Liver (tissue), 9 donors: ENCODE data around the gene C19orf12. TPM values are rescaled to one million over a fixed set of nuclear protein-coding genes. Genes with fewer than 3 reads are reported as not detected.

Experiments
- DNase-seq: peaks from one replicate; pipeline ENCODE4 v3.0.0-alpha.2; 2017; ENCODE audit warnings: low spot score
- H3K27ac ChIP-seq, 2 donors: one replicate each; pipeline ENCODE4 v1.7.0; 2013; ENCODE audit warnings: inconsistent platforms in 2 of 2, low read length in 2 of 2, control low read depth in 1 of 2, low read depth in 1 of 2, mild to moderate bottlenecking in 1 of 2
- H3K27me3 ChIP-seq, 4 donors: one replicate each; pipeline versions ENCODE4 v1.6.1 to v1.7.0; 2013; ENCODE audit warnings: low read length in 3 of 4, inconsistent platforms in 1 of 4, mild to moderate bottlenecking in 1 of 4, moderate library complexity in 1 of 4; ENCODE audit not compliant: control insufficient read depth in 4 of 4, insufficient read depth in 4 of 4
- H3K36me3 ChIP-seq, 4 donors: one replicate each; pipeline versions ENCODE4 v1.6.1 to v1.7.0; 2013; ENCODE audit warnings: low read length in 3 of 4, mild to moderate bottlenecking in 3 of 4, low read depth in 1 of 4, moderate library complexity in 1 of 4; ENCODE audit not compliant: control insufficient read depth in 4 of 4, insufficient read depth in 3 of 4
- H3K4me1 ChIP-seq, 4 donors: one replicate each; pipeline versions ENCODE4 v1.6.1 to v1.7.0; 2013; ENCODE audit warnings: low read length in 3 of 4, mild to moderate bottlenecking in 3 of 4, moderate library complexity in 1 of 4; ENCODE audit not compliant: control insufficient read depth in 4 of 4, insufficient read depth in 4 of 4
- H3K4me3 ChIP-seq, 3 donors: one replicate each; pipeline versions ENCODE4 v1.6.1 to v1.7.0; 2013; ENCODE audit warnings: low read length in 3 of 3, control low read depth in 1 of 3, low read depth in 1 of 3, mild to moderate bottlenecking in 1 of 3
- H3K9ac ChIP-seq, 2 donors: one replicate each; pipeline ENCODE4 v1.7.0; 2013; ENCODE audit warnings: low read length in 2 of 2, mild to moderate bottlenecking in 2 of 2, moderate library complexity in 2 of 2, control low read depth in 1 of 2, low read depth in 1 of 2
- H3K9me3 ChIP-seq, 4 donors: one replicate each; pipeline versions ENCODE4 v1.6.1 to v1.7.0; 2013; ENCODE audit warnings: low read length in 3 of 4; ENCODE audit not compliant: control insufficient read depth in 4 of 4
- ATF3 ChIP-seq: IDR thresholded peaks from 2 replicates; pipeline ENCODE4 v1.6.1; 2016; ENCODE audit warnings: antibody characterized with exemption
- CTCF ChIP-seq: fragments of 150-350 bp; IDR thresholded peaks from 2 replicates; pipeline ENCODE4 v1.5.1; 2017; ENCODE audit warnings: improper control_type of control experiment, low read depth, low read length; ENCODE audit not compliant: missing input control
- EGR1 ChIP-seq, 2 donors: IDR thresholded peaks; 2 replicates each; pipeline ENCODE4 v1.6.1; 2016 to 2018; ENCODE audit warnings: antibody characterized with exemption in 2 of 2, low read depth in 2 of 2
- FOXA1 ChIP-seq: IDR thresholded peaks from 2 replicates; pipeline ENCODE4 v1.6.1; 2016; ENCODE audit warnings: antibody characterized with exemption
- FOXA2 ChIP-seq: IDR thresholded peaks from 2 replicates; pipeline ENCODE4 v1.6.1; 2016; ENCODE audit warnings: antibody characterized with exemption
- GABPA ChIP-seq, 2 donors: IDR thresholded peaks in 1 of 2; conservative IDR thresholded peaks in 1 of 2; 2 replicates each; pipeline ENCODE4 v1.6.1; 2016; ENCODE audit warnings: antibody characterized with exemption in 2 of 2, mild to moderate bottlenecking in 1 of 2, moderate library complexity in 1 of 2
- HNF4A ChIP-seq, 2 donors: conservative IDR thresholded peaks; 2 replicates each; pipeline ENCODE4 v1.6.1; 2016; ENCODE audit warnings: antibody characterized with exemption in 2 of 2, mild to moderate bottlenecking in 2 of 2
- HNF4G ChIP-seq: IDR thresholded peaks from 2 replicates; pipeline ENCODE4 v1.6.1; 2016; ENCODE audit warnings: antibody characterized with exemption
- JUND ChIP-seq, 2 donors: IDR thresholded peaks; 2 replicates each; pipeline ENCODE4 v1.6.1; 2016; ENCODE audit warnings: antibody characterized with exemption in 2 of 2
- MAX ChIP-seq: IDR thresholded peaks from 2 replicates; pipeline ENCODE4 v1.6.1; 2016; ENCODE audit warnings: antibody characterized with exemption
- NR2F2 ChIP-seq: IDR thresholded peaks from 2 replicates; pipeline ENCODE4 v1.6.1; 2016; ENCODE audit warnings: antibody characterized with exemption
- RAD21 ChIP-seq, 2 donors: IDR thresholded peaks; 2 replicates each; pipeline ENCODE4 v1.6.1; 2016; ENCODE audit warnings: antibody characterized with exemption in 2 of 2, mild to moderate bottlenecking in 2 of 2
- REST ChIP-seq: IDR thresholded peaks from 2 replicates; pipeline ENCODE4 v1.6.1; 2016; ENCODE audit warnings: antibody characterized with exemption, mild to moderate bottlenecking
- RXRA ChIP-seq, 2 donors: IDR thresholded peaks; 2 replicates each; pipeline ENCODE4 v1.6.1; 2017 to 2018; ENCODE audit warnings: antibody characterized with exemption in 2 of 2, mild to moderate bottlenecking in 1 of 2
- SP1 ChIP-seq: IDR thresholded peaks from 2 replicates; pipeline ENCODE4 v1.6.1; 2018; ENCODE audit warnings: antibody characterized with exemption, mild to moderate bottlenecking
- TAF1 ChIP-seq: conservative IDR thresholded peaks from 2 replicates; pipeline ENCODE4 v1.6.1; 2016; ENCODE audit warnings: antibody characterized with exemption, mild to moderate bottlenecking
- YY1 ChIP-seq: IDR thresholded peaks from 2 replicates; pipeline ENCODE4 v1.6.1; 2016; ENCODE audit warnings: antibody characterized with exemption, mild to moderate bottlenecking
- ZBTB33 ChIP-seq: IDR thresholded peaks from 2 replicates; pipeline ENCODE4 v1.6.1; 2016; ENCODE audit warnings: antibody characterized with exemption
- WGBS: extraction: QIAGEN DNeasy Blood & Tissue Kit; methylation state at CpG from one replicate; pipeline ENCODE4 v1.1.7; 2013; 5-methylcytosine and 5-hydroxymethylcytosine counted together
- polyA plus RNA-seq, 2 donors: library from polyadenylated mRNA; stranded (reverse) in 1 of 2; unstranded in 1 of 2; fragments of 200-250 nt in 1 of 2; fragments of >200 nt in 1 of 2; fragmentation: Nextera tagmentation in 1 of 2; extraction: Ambion mirVana in 1 of 2; gene quantifications; one replicate each; pipeline versions ENCODE4 v1.2.1 to v1.2.3, GENCODE V29; 2013 to 2015
- total RNA-seq, 2 donors: library from RNA; depleted of rRNA; stranded (reverse); fragments of >200 nt; gene quantifications; one replicate each; pipeline ENCODE4 v1.2.3, GENCODE V29; 2014
- donor health status: healthy.
- donor health status: healthy.
- donor health status: healthy.
- donor health status: healthy.
- donor health status: healthy.

The C19orf12 gene
- total and polyA plus RNA-seq, 4 donors = 21.2 to 82.8 (median 40.1) TPM

GRCh38 chr19:29679598-29680210 lies 35.4 kb downstream of the C19orf12 start (continued):
- TF ChIP-seq REST (no peak), GABPA (IDR thresholded peaks at IDR 0.05 in 1 of 2, conservative IDR thresholded peaks at IDR 0.05 in 1 of 2) (no peak), JUND (IDR thresholded peaks at IDR 0.05) (no peak), HNF4A (conservative IDR thresholded peaks at IDR 0.05) (no peak), RAD21 (IDR thresholded peaks at IDR 0.05) (no peak)

GRCh38 chr19:29678484-29679106 lies 36.5 kb downstream of the C19orf12 start:
- Histone ChIP-seq H3K27me3 (no peaks in the 10 kb centered on the region), H3K4me3 (no peak overlapping the region), H3K9me3 (no peaks in the 10 kb centered on the region), H3K36me3 (peaks cover 2 to 14% (median 10%) of the 10 kb centered on the region in 4 donors), H3K9ac (no peak overlapping the region), H3K4me1 (peaks cover 38 to 60% (median 49%) of the 10 kb centered on the region in 4 donors), H3K27ac (peak overlapping the region; percentile 63 to 75)
- TF ChIP-seq FOXA2 = peak; percentile 58
- TF ChIP-seq EGR1 (IDR thresholded peaks at IDR 0.05; ENCODE audit: low read depth in 2 of 2) = peak; percentile 74 to 83
- TF ChIP-seq TAF1 = no peak
- peak in 1 of 2 donors; percentile 76 for TF ChIP-seq JUND (IDR thresholded peaks at IDR 0.05)
- peak; percentile 94 for TF ChIP-seq REST
- peak; percentile 94 to 98 for TF ChIP-seq RXRA (IDR thresholded peaks at IDR 0.05)
- TF ChIP-seq GABPA (IDR thresholded peaks at IDR 0.05 in 1 of 2, conservative IDR thresholded peaks at IDR 0.05 in 1 of 2) = peak in 1 of 2 donors; percentile 48
- TF ChIP-seq SP1 = peak; percentile 92
- peak; percentile 96 for TF ChIP-seq NR2F2
- TF ChIP-seq YY1 = peak; percentile 70
- no peak for TF ChIP-seq ATF3
- peak; percentile 32 to 65 for TF ChIP-seq RAD21 (IDR thresholded peaks at IDR 0.05)
- TF ChIP-seq ZBTB33 = peak; percentile 87
- TF ChIP-seq HNF4G = peak; percentile 42
- peak; percentile 59 for TF ChIP-seq FOXA1
- TF ChIP-seq CTCF = no peak
- peak; percentile 95 for TF ChIP-seq MAX
- peak; percentile 87 to 93 for TF ChIP-seq HNF4A (conservative IDR thresholded peaks at IDR 0.05)
- WGBS = 43% methylated on average over 20 of the region's 20 CpGs
- no peak for DNase-seq
